K562 (cell line): Measurements from ENCODE around the gene DOK3. TPM values are rescaled to one million over a fixed set of nuclear protein-coding genes. Genes with fewer than 3 reads are reported as not detected.

Experiments used
- CHD1 ChIP-seq: fragments of 200-600 bp; sonication (generic); IDR thresholded peaks from one replicate; pipeline ENCODE4 v1.6.1; 2012; ENCODE audit warnings: mild to moderate bottlenecking, moderate library complexity, low read length, inconsistent platforms
- CREB3L1 ChIP-seq: fragments of 450-650 bp; IDR thresholded peaks from 2 replicates; pipeline ENCODE4 v1.6.1; 2014; ENCODE audit warnings: low read depth, mild to moderate bottlenecking, moderate library complexity, borderline replicate concordance
- FOSL1 ChIP-seq: fragments of 200-800 bp; sonication (Bioruptor generic); conservative IDR thresholded peaks from 2 replicates; pipeline ENCODE4 v1.6.1; 2016; ENCODE audit warnings: missing genetic modification characterization, missing compliant biosample characterization
- GTF3C2 ChIP-seq: IDR thresholded peaks from 3 replicates; pipeline ENCODE4 v1.6.1; 2011; ENCODE audit warnings: borderline replicate concordance, mild to moderate bottlenecking, moderate library complexity; ENCODE audit not compliant: insufficient read length; ENCODE audit errors: extremely low read depth
- HMGN3 ChIP-seq: IDR thresholded peaks from 2 replicates; pipeline ENCODE4 v1.6.1; 2011; ENCODE audit warnings: borderline replicate concordance, low read depth, mild to moderate bottlenecking, mixed read lengths, low read length; ENCODE audit not compliant: insufficient read length; ENCODE audit errors: extremely low read depth
- NR4A1 ChIP-seq, 2 experiments: fragments of 250-450 bp in 1 of 2; fragments of 450-650 bp in 1 of 2; sonication (Bioruptor Pico) in 1 of 2; IDR thresholded peaks; 2 replicates each; pipeline versions ENCODE4 v1.4.0 to v1.6.1; 2016 to 2020; ENCODE audit warnings: mild to moderate bottlenecking in 2 of 2, missing compliant biosample characterization in 1 of 2, missing genetic modification characterization in 1 of 2, moderate library complexity in 1 of 2
- REST ChIP-seq, 2 experiments: fragments of 450-650 bp; formaldehyde crosslinking in 1 of 2; IDR thresholded peaks; 2 replicates each; pipeline versions ENCODE4 v1.4.0 to v1.6.1; 2014 to 2020; ENCODE audit warnings: mild to moderate bottlenecking in 2 of 2, borderline replicate concordance in 1 of 2, low read depth in 1 of 2
- polyA plus RNA-seq, 8 experiments: library from polyadenylated mRNA; depleted of rRNA in 4 of 8; stranded (reverse) in 5 of 8; unstranded in 3 of 8; fragments of >200 nt; fragmentation: Nextera tagmentation in 2 of 8; fragmentation: Illumina TruSeq in 1 of 8; extraction: Ambion mirVana in 2 of 8; extraction: Trizol in 1 of 8; gene quantifications; 2 replicates each; pipeline versions ENCODE4 v1.2.1 to v1.2.3, GENCODE V29; 2011 to 2014; ENCODE audit warnings: inconsistent platforms in 1 of 8, missing spikeins in 1 of 8
- total RNA-seq, 7 experiments: library from RNA; depleted of rRNA in 6 of 7; stranded (reverse); fragments of >200 nt in 6 of 7; fragmentation: Illumina TruSeq in 2 of 7; extraction: Trizol in 2 of 7; gene quantifications; 2 replicates each; pipeline versions ENCODE4 v1.2.1 to v1.2.3, GENCODE V29; 2011 to 2021; ENCODE audit warnings: low replicate concordance in 1 of 7
- TF ChIP-seq, protein P1 (sequence below): sonication (generic); formaldehyde crosslinking; IDR thresholded peaks from 2 replicates; pipeline ENCODE4 v1.9.0; 2022; ENCODE audit warnings: mild to moderate bottlenecking, missing genetic modification reagents

The DOK3 gene
- total and polyA plus RNA-seq, 9 of the 15 experiments (the other 6 are each of a cell fraction or from before 2014, with no cell fraction given) = 1.3 to 23.0 (median 8.0) TPM

DNA sequence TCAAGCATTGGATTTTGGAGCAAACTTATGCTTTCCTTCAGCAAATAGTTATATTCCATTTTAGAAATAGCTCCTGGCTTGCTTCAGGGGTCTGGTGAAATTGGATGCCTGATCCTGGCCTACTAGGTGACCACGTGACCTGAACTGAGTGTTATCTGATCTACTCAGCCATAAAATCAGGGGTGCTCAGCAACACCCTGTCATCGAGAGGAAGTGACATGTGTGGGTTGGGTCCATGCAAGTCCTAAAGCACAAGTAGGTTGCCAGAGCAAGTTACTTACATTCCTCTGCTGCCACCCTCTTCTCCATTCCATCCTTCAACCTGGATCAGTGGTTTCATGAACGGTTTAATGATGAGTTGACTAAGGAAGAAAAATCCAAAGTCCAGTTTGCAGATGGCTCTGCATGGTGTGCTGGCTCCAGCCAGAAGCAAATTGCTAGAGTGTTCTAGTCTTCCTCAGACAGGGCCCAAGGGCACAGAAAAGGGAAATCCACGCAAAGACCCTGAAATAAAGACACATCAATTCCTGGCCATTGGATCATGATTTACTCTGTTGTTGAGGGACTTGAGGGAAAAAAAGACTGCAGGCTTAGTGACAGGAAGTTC lies 47.5 kb upstream of the DOK3 start (continued):
- TF ChIP-seq HMGN3 (no peak), FOSL1 (peak; percentile 48; the same call in 1 of the 2 replicates), CHD1 (no peak), NR4A1 (CRISPR knock-in tag; IDR thresholded peaks at IDR 0.05) (no peak), NR4A1 (tag; IDR thresholded peaks at IDR 0.05) (peak; percentile 62; the same call in 1 of the 2 replicates), REST (IDR thresholded peaks at IDR 0.05; ENCODE audit: borderline replicate concordance) (peak; percentile 79), REST (CRISPR knock-in tag; IDR thresholded peaks at IDR 0.05; ENCODE audit: low read depth) (no peak), GTF3C2 (no peak), CREB3L1 (0 out of 2 replicates have a peak, but pooled peaks have one; percentile 19)
- TF ChIP-seq, protein P1, sequence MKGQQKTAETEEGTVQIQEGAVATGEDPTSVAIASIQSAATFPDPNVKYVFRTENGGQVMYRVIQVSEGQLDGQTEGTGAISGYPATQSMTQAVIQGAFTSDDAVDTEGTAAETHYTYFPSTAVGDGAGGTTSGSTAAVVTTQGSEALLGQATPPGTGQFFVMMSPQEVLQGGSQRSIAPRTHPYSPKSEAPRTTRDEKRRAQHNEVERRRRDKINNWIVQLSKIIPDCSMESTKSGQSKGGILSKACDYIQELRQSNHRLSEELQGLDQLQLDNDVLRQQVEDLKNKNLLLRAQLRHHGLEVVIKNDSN (CRISPR knock-in tag) = peak; percentile 93
